Tibial nerve (tissue), 4 donors: ENCODE measurements around the gene ARHGEF9. TPM values are rescaled to one million over a fixed set of nuclear protein-coding genes. Genes with fewer than 3 reads are reported as not detected.
A peak's percentile ranks its signal among the peaks of the same experiment; 100 is the strongest.

Experiments
- DNase-seq, 2 donors: peaks; one replicate each; pipeline ENCODE4 v3.0.0-alpha.2; 2019; ENCODE audit warnings: low spot score in 2 of 2
- H3K27ac ChIP-seq, 4 donors: fragments of 200-600 bp; sonication (generic) in 3 of 4; one replicate each; pipeline ENCODE4 v1.5.1; 2017 to 2019; ENCODE audit warnings: mild to moderate bottlenecking in 1 of 4
- H3K27me3 ChIP-seq, 2 donors: fragments of 200-600 bp; sonication (generic) in 1 of 2; one replicate each; pipeline versions ENCODE4 v1.5.1 to v1.6.0; 2017 to 2019
- H3K36me3 ChIP-seq, 3 donors: fragments of 200-600 bp; sonication (generic); one replicate each; pipeline ENCODE4 v1.5.1; 2018 to 2019
- H3K4me1 ChIP-seq, 4 donors: fragments of 200-600 bp; sonication (generic) in 3 of 4; one replicate each; pipeline ENCODE4 v1.5.1; 2017 to 2019
- H3K4me3 ChIP-seq, 4 donors: fragments of 200-600 bp; sonication (generic) in 3 of 4; one replicate each; pipeline ENCODE4 v1.5.1; 2017 to 2019; ENCODE audit warnings: mild to moderate bottlenecking in 1 of 4, moderate library complexity in 1 of 4
- H3K9me3 ChIP-seq, 4 donors: fragments of 200-600 bp; sonication (generic) in 3 of 4; one replicate each; pipeline ENCODE4 v1.5.1; 2017 to 2019
- CTCF ChIP-seq, 5 experiments: fragments of 200-600 bp in 3 of 5; fragments of 450-650 bp in 2 of 5; sonication (generic) in 3 of 5; IDR thresholded peaks; one replicate each; pipeline ENCODE4 v1.5.1; 2016 to 2019; ENCODE audit warnings: antibody characterized with exemption in 5 of 5, mild to moderate bottlenecking in 3 of 5, moderate library complexity in 2 of 5
- EP300 ChIP-seq, 2 donors: sonication (generic); formaldehyde crosslinking; IDR thresholded peaks; one replicate each; pipeline ENCODE4 v1.6.1; 2017; ENCODE audit warnings: antibody characterized with exemption in 2 of 2, mild to moderate bottlenecking in 1 of 2
- POLR2A ChIP-seq, 2 donors: fragments of 450-650 bp; IDR thresholded peaks; one replicate each; pipeline ENCODE4 v1.6.1; 2017; ENCODE audit warnings: antibody characterized with exemption in 2 of 2, mild to moderate bottlenecking in 2 of 2, moderate library complexity in 2 of 2
- WGBS, 2 donors: methylation state at CpG; one replicate each; pipeline ENCODE4 v1.1.5; 2018; 5-methylcytosine and 5-hydroxymethylcytosine counted together
- total RNA-seq, 4 donors: library from RNA; depleted of rRNA; stranded (reverse); fragments of >200 nt; gene quantifications; one replicate each; pipeline ENCODE4 v1.1.0, GENCODE V29; 2016

Gene ARHGEF9
- total RNA-seq, 4 donors from 2014 or later = 19.5 to 32.7 (median 25.9) TPM

- H3K27ac ChIP-seq = no peak overlapping the region
- H3K4me3 ChIP-seq = no peak overlapping the region
- peaks cover 0 to 19% (median 0%) of the 10 kb centered on the region in 3 donors for H3K36me3 ChIP-seq
- H3K4me1 ChIP-seq = no peaks in the 10 kb centered on the region
- no peaks in the 10 kb centered on the region for H3K9me3 ChIP-seq
- WGBS, 2 donors = 50 to 52% methylated on average over 1 of the region's 1 CpG
- DNase-seq = no peak
- TF ChIP-seq EP300 (IDR thresholded peaks at IDR 0.05) = no peak
- TF ChIP-seq POLR2A (IDR thresholded peaks at IDR 0.05) = no peak
- no peak for TF ChIP-seq CTCF (IDR thresholded peaks at IDR 0.05)
- H3K27me3 ChIP-seq = peaks cover 0 to 3% of the 10 kb centered on the region in 2 donors
Measured at GRCh38 chrX:63664083-63664482, 120.9 kb downstream of the ARHGEF9 start.

GRCh38 chrX:63661676-63662075 lies 123.3 kb downstream of the ARHGEF9 start:
- H3K4me3 ChIP-seq = no peak overlapping the region
- H3K4me1 ChIP-seq = no peaks in the 10 kb centered on the region
- H3K36me3 ChIP-seq = peaks cover 0 to 15% (median 0%) of the 10 kb centered on the region in 3 donors
- no peak for DNase-seq
- no peaks in the 10 kb centered on the region for H3K9me3 ChIP-seq
- WGBS, 2 donors = 33 to 74% methylated on average over 1 of the region's 1 CpG
- no peak overlapping the region for H3K27ac ChIP-seq
- H3K27me3 ChIP-seq = peaks cover 0 to 3% of the 10 kb centered on the region in 2 donors
- TF ChIP-seq POLR2A (IDR thresholded peaks at IDR 0.05) (no peak), EP300 (IDR thresholded peaks at IDR 0.05) (no peak)

GRCh38 chrX:63658920-63659319 lies 126.1 kb downstream of the ARHGEF9 start:
- Histone ChIP-seq H3K27me3 (peaks cover 0 to 3% of the 10 kb centered on the region in 2 donors), H3K27ac (peak overlapping the region in 2 of 4 donors; percentile 24 to 73), H3K9me3 (no peaks in the 10 kb centered on the region), H3K4me3 (no peak overlapping the region), H3K36me3 (peaks cover 0 to 10% (median 0%) of the 10 kb centered on the region in 3 donors), H3K4me1 (no peaks in the 10 kb centered on the region)
- TF ChIP-seq POLR2A (IDR thresholded peaks at IDR 0.05) (no peak), EP300 (IDR thresholded peaks at IDR 0.05) (no peak), CTCF (IDR thresholded peaks at IDR 0.05) (no peak)
- no peak for DNase-seq
- WGBS, 2 donors = 28 to 30% methylated on average over 1 of the region's 1 CpG

- DNase-seq = peak in 1 of 2 donors; percentile 5
- 71 to 90% methylated on average over 2 to 6 of the region's 6 CpGs for WGBS, 2 donors
Measured at GRCh38 chrX:63657821-63658220, 127.2 kb downstream of the ARHGEF9 start.

GRCh38 chrX:63656871-63657580 lies 128.0 kb downstream of the ARHGEF9 start:
- Histone ChIP-seq H3K9me3 (no peaks in the 10 kb centered on the region), H3K27ac (peak overlapping the region in 1 of 4 donors; percentile 41), H3K36me3 (peaks cover 0 to 18% (median 0%) of the 10 kb centered on the region in 3 donors), H3K27me3 (no peaks in the 10 kb centered on the region), H3K4me1 (no peaks in the 10 kb centered on the region), H3K4me3 (no peak overlapping the region)
- DNase-seq = no peak
- no peak for TF ChIP-seq EP300 (IDR thresholded peaks at IDR 0.05)
- no peak for TF ChIP-seq CTCF (IDR thresholded peaks at IDR 0.05)
- no peak for TF ChIP-seq POLR2A (IDR thresholded peaks at IDR 0.05)
- 68 to 71% methylated on average over 5 of the region's 5 CpGs for WGBS, 2 donors

More at GRCh38 chrX:63657821-63658220, 127.2 kb downstream of the ARHGEF9 start:
- peak overlapping the region in 2 of 4 donors; percentile 41 to 73 for H3K27ac ChIP-seq
- no peaks in the 10 kb centered on the region for H3K9me3 ChIP-seq
- H3K4me3 ChIP-seq = no peak overlapping the region
- no peaks in the 10 kb centered on the region for H3K4me1 ChIP-seq
- H3K27me3 ChIP-seq = no peaks in the 10 kb centered on the region
- peaks cover 0 to 14% (median 0%) of the 10 kb centered on the region in 3 donors for H3K36me3 ChIP-seq
- TF ChIP-seq POLR2A (IDR thresholded peaks at IDR 0.05) = no peak
- peak in 1 of 2 donors; percentile 10 for TF ChIP-seq EP300 (IDR thresholded peaks at IDR 0.05)
- TF ChIP-seq CTCF (IDR thresholded peaks at IDR 0.05) = no peak
